Measurements from ENCODE around the gene CHCHD4.

DNA sequence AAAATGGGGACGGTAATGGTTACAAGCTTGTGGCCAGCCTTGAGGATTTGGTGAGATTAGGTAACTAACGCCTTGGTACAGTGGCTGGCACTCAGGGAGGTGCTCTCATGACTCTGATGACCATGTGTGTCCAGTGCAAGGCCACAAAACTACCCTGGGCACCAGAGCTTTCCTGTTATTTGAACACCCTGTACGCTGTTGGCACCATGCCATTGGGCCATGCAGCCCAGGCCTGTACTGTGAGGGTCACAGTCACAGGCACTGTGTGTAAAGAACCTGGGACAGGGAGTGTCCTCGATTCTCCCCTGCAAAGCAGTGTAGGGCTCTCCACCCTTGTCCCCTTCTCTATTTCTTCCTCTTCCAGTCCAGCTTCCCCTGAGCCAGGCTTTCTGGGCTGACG lies 6.5 kb upstream of the CHCHD4 start:
- TF ChIP-seq, protein P1, sequence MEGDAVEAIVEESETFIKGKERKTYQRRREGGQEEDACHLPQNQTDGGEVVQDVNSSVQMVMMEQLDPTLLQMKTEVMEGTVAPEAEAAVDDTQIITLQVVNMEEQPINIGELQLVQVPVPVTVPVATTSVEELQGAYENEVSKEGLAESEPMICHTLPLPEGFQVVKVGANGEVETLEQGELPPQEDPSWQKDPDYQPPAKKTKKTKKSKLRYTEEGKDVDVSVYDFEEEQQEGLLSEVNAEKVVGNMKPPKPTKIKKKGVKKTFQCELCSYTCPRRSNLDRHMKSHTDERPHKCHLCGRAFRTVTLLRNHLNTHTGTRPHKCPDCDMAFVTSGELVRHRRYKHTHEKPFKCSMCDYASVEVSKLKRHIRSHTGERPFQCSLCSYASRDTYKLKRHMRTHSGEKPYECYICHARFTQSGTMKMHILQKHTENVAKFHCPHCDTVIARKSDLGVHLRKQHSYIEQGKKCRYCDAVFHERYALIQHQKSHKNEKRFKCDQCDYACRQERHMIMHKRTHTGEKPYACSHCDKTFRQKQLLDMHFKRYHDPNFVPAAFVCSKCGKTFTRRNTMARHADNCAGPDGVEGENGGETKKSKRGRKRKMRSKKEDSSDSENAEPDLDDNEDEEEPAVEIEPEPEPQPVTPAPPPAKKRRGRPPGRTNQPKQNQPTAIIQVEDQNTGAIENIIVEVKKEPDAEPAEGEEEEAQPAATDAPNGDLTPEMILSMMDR (IDR thresholded peaks at IDR 0.05; ENCODE audit: poor library complexity, severe bottlenecking): no peak
- TF ChIP-seq RAD21 (conservative IDR thresholded peaks at IDR 0.05): no peak

Measured in neural cell (in vitro differentiated cells).